ENCODE measurements around the gene SH3BGR.
A peak's percentile ranks its signal among the peaks of the same experiment; 100 is the strongest.

The SH3BGR gene

GRCh38 chr21:39499156-39499555 lies 47.4 kb downstream of the SH3BGR start:
- Histone ChIP-seq H3K36me3 (ENCODE audit: control insufficient read depth in 4 of 4, insufficient read depth in 4 of 4, low read length in 3 of 4) (no peaks in the 10 kb centered on the region), H3K27ac (ENCODE audit: insufficient read depth in 1 of 2, low read depth in 1 of 2, low read length in 2 of 2, poor library complexity in 1 of 2, severe bottlenecking in 2 of 2) (no peak overlapping the region), H3K4me1 (ENCODE audit: control extremely low read depth in 1 of 4, control insufficient read depth in 4 of 4, insufficient read depth in 4 of 4, low read length in 3 of 4) (peaks cover 0 to 10% (median 7%) of the 10 kb centered on the region in 4 experiments), H3K4me3 (ENCODE audit: control insufficient read depth in 1 of 7, extremely low read depth in 1 of 7, insufficient read depth in 4 of 7, low read depth in 2 of 7, low read length in 6 of 7) (no peak overlapping the region), H3K27me3 (replicated peaks in 2 of 5; ENCODE audit: control insufficient read depth in 4 of 5, insufficient read depth in 5 of 5, low read length in 4 of 5) (no peaks in the 10 kb centered on the region), H3K9me3 (ENCODE audit: control extremely low read depth in 1 of 5, control insufficient read depth in 4 of 5, insufficient read depth in 2 of 5, low read depth in 1 of 5, low read length in 4 of 5) (peaks cover 0 to 12% (median 4%) of the 10 kb centered on the region in 5 experiments)
- POLR2A ChIA-PET = no interaction called here
- CTCF ChIA-PET = no interaction called here
- no peak for DNase-seq
- WGBS (ENCODE audit: insufficient coverage) = 94% methylated on average over 1 of the region's 1 CpG

DNA sequence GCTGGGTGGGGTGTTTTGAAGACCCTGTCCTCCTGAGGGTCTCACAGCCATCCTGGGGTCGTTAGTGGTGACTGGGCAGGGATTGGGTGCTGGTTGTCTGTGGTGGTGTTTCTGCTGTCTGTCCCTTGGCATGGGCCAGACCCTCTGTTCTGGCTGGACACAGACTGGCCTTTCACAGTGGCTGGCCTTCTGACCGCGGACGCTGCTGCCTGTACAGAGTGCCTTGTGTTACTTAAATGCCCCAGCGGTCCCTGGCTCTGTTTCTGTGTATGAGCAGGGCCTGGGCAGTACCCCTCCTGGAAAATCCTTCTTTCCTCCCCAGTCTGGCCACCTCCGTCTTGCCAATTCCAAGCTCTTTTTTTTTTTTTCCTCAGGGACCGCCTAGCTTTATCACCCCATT lies 50.9 kb downstream of the SH3BGR start:
- H3K36me3 ChIP-seq (ENCODE audit: control insufficient read depth in 4 of 4, insufficient read depth in 4 of 4, low read length in 3 of 4) = no peaks in the 10 kb centered on the region
- ChIA-PET POLR2A (no interaction called here), CTCF (no interaction called here)
- 100% methylated on average over 6 of the region's 7 CpGs for WGBS (ENCODE audit: insufficient coverage)
- H3K4me1 ChIP-seq (ENCODE audit: control extremely low read depth in 1 of 4, control insufficient read depth in 4 of 4, insufficient read depth in 4 of 4, low read length in 3 of 4) = peaks cover 0 to 10% (median 7%) of the 10 kb centered on the region in 4 experiments
- DNase-seq = no peak
- no peaks in the 10 kb centered on the region for H3K27me3 ChIP-seq (replicated peaks in 2 of 5; ENCODE audit: control insufficient read depth in 4 of 5, insufficient read depth in 5 of 5, low read length in 4 of 5)
- peak overlapping the region in 1 of 2 experiments; percentile 47 for H3K27ac ChIP-seq (ENCODE audit: insufficient read depth in 1 of 2, low read depth in 1 of 2, low read length in 2 of 2, poor library complexity in 1 of 2, severe bottlenecking in 2 of 2)
- H3K9me3 ChIP-seq (ENCODE audit: control extremely low read depth in 1 of 5, control insufficient read depth in 4 of 5, insufficient read depth in 2 of 5, low read depth in 1 of 5, low read length in 4 of 5) = no peaks in the 10 kb centered on the region
- H3K4me3 ChIP-seq (ENCODE audit: control insufficient read depth in 1 of 7, extremely low read depth in 1 of 7, insufficient read depth in 4 of 7, low read depth in 2 of 7, low read length in 6 of 7) = no peak overlapping the region

DNA sequence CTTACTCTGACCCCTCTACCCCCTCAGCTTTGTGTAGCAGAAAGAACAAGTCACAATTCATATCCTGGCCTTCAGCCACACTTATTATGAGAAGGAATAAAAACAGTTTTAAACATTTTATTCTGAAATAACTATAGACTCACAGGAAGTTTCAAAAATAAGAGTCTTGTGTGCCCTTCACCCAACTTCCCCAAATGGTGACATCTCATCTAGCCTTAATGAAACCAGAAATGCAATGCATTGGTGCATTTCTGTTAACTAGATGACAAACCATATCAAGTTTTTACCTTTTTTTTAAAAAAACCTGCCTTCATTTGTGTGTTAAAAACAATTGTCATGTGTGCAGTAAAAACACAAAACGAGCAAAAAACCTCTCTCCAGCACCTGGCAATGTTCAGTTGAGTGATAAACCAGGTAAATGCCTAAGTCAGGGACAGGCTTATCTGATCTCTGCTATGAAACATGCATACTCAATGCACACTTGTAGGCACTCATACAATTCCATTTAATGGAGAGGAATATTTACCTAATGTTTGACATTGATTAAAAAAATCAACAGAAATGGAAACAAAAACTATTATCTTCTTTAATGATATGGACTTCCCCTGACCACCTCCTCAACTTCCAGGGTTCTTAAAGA lies 51.5 kb downstream of the SH3BGR start:
- no CpG with 5 or more reads among the region's 1 CpG for WGBS (ENCODE audit: insufficient coverage)
- H3K4me1 ChIP-seq (ENCODE audit: control extremely low read depth in 1 of 4, control insufficient read depth in 4 of 4, insufficient read depth in 4 of 4, low read length in 3 of 4) = peaks cover 0 to 10% (median 7%) of the 10 kb centered on the region in 4 experiments
- H3K9me3 ChIP-seq (ENCODE audit: control extremely low read depth in 1 of 5, control insufficient read depth in 4 of 5, insufficient read depth in 2 of 5, low read depth in 1 of 5, low read length in 4 of 5) = no peaks in the 10 kb centered on the region
- no peaks in the 10 kb centered on the region for H3K36me3 ChIP-seq (ENCODE audit: control insufficient read depth in 4 of 4, insufficient read depth in 4 of 4, low read length in 3 of 4)
- DNase-seq = peak; percentile 8 to 67 (median 51)
- ChIA-PET POLR2A (no interaction called here), CTCF (no interaction called here)
- H3K4me3 ChIP-seq (ENCODE audit: control insufficient read depth in 1 of 7, extremely low read depth in 1 of 7, insufficient read depth in 4 of 7, low read depth in 2 of 7, low read length in 6 of 7) = no peak overlapping the region
- H3K27ac ChIP-seq (ENCODE audit: insufficient read depth in 1 of 2, low read depth in 1 of 2, low read length in 2 of 2, poor library complexity in 1 of 2, severe bottlenecking in 2 of 2) = peak overlapping the region in 1 of 2 experiments; percentile 47
- H3K27me3 ChIP-seq (replicated peaks in 2 of 5; ENCODE audit: control insufficient read depth in 4 of 5, insufficient read depth in 5 of 5, low read length in 4 of 5) = no peaks in the 10 kb centered on the region

DNA sequence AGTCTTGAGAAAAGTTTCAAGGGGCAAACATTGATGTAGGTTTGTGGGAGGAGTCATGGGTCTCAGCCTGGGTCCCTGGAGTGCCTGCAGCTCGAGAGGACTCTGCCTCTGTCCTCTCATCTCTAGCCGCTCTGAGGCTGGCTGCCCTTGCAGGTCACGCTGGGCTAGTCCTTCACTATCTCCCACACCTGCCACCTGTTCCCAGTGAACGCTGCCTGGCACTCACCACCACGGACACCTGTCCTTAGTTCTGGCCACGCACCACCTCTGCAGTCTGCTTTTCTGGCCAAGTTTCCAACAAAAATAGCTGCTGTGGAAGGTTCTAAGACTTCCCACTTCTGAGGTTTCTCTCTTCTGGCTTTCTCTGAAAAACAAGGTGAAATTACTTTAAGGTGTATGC lies 52.5 kb downstream of the SH3BGR start:
- Histone ChIP-seq H3K27me3 (replicated peaks in 2 of 5; ENCODE audit: control insufficient read depth in 4 of 5, insufficient read depth in 5 of 5, low read length in 4 of 5) (no peaks in the 10 kb centered on the region), H3K9me3 (ENCODE audit: control extremely low read depth in 1 of 5, control insufficient read depth in 4 of 5, insufficient read depth in 2 of 5, low read depth in 1 of 5, low read length in 4 of 5) (no peaks in the 10 kb centered on the region), H3K4me3 (ENCODE audit: control insufficient read depth in 1 of 7, extremely low read depth in 1 of 7, insufficient read depth in 4 of 7, low read depth in 2 of 7, low read length in 6 of 7) (no peak overlapping the region), H3K27ac (ENCODE audit: insufficient read depth in 1 of 2, low read depth in 1 of 2, low read length in 2 of 2, poor library complexity in 1 of 2, severe bottlenecking in 2 of 2) (no peak overlapping the region), H3K36me3 (ENCODE audit: control insufficient read depth in 4 of 4, insufficient read depth in 4 of 4, low read length in 3 of 4) (no peaks in the 10 kb centered on the region), H3K4me1 (ENCODE audit: control extremely low read depth in 1 of 4, control insufficient read depth in 4 of 4, insufficient read depth in 4 of 4, low read length in 3 of 4) (peaks cover 0 to 10% (median 7%) of the 10 kb centered on the region in 4 experiments)
- DNase-seq = no peak
- POLR2A ChIA-PET = no interaction called here
- WGBS (ENCODE audit: insufficient coverage) = 95% methylated on average over 6 of the region's 6 CpGs
- CTCF ChIA-PET = interaction anchor here (1.1 kb wide), 1 partner anchor 11 kb away, joined by 3 read pairs; no protein-coding TSS in a partner anchor

DNA sequence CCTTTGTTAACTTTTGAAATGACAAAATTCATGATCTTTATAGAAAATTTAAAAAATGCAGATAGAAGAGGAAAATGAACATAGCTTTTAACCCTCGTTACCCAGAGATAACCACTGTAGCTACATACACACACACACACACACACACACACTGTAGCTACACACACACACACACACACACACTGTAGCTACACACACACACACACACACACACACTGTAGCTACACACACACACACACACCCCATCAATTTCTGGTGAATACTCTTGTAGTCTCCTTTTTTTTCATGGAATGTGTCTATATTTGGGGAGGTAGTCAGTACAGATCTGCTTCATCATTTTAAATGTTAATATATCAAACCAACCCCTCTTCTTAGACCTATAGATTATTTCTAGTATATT lies 58.5 kb downstream of the SH3BGR start:
- POLR2A ChIA-PET = no interaction called here
- H3K36me3 ChIP-seq (ENCODE audit: control insufficient read depth in 4 of 4, insufficient read depth in 4 of 4, low read length in 3 of 4) = no peaks in the 10 kb centered on the region
- CTCF ChIA-PET = interaction anchor here (0.6 kb wide), 1 partner anchor 205 kb away, joined by 3 read pairs; no protein-coding TSS in a partner anchor
- no peaks in the 10 kb centered on the region for H3K9me3 ChIP-seq (ENCODE audit: control extremely low read depth in 1 of 5, control insufficient read depth in 4 of 5, insufficient read depth in 2 of 5, low read depth in 1 of 5, low read length in 4 of 5)
- H3K4me1 ChIP-seq (ENCODE audit: control extremely low read depth in 1 of 4, control insufficient read depth in 4 of 4, insufficient read depth in 4 of 4, low read length in 3 of 4) = no peaks in the 10 kb centered on the region
- no peak overlapping the region for H3K27ac ChIP-seq (ENCODE audit: insufficient read depth in 1 of 2, low read depth in 1 of 2, low read length in 2 of 2, poor library complexity in 1 of 2, severe bottlenecking in 2 of 2)
- H3K4me3 ChIP-seq (ENCODE audit: control insufficient read depth in 1 of 7, extremely low read depth in 1 of 7, insufficient read depth in 4 of 7, low read depth in 2 of 7, low read length in 6 of 7) = no peak overlapping the region
- DNase-seq = no peak
- no peaks in the 10 kb centered on the region for H3K27me3 ChIP-seq (replicated peaks in 2 of 5; ENCODE audit: control insufficient read depth in 4 of 5, insufficient read depth in 5 of 5, low read length in 4 of 5)
- no CpG with 5 or more reads among the region's 1 CpG for WGBS (ENCODE audit: insufficient coverage)

- Histone ChIP-seq H3K27me3 (replicated peaks in 2 of 5; ENCODE audit: control insufficient read depth in 4 of 5, insufficient read depth in 5 of 5, low read length in 4 of 5) (no peaks in the 10 kb centered on the region), H3K36me3 (ENCODE audit: control insufficient read depth in 4 of 4, insufficient read depth in 4 of 4, low read length in 3 of 4) (no peaks in the 10 kb centered on the region), H3K9me3 (ENCODE audit: control extremely low read depth in 1 of 5, control insufficient read depth in 4 of 5, insufficient read depth in 2 of 5, low read depth in 1 of 5, low read length in 4 of 5) (no peaks in the 10 kb centered on the region), H3K4me1 (ENCODE audit: control extremely low read depth in 1 of 4, control insufficient read depth in 4 of 4, insufficient read depth in 4 of 4, low read length in 3 of 4) (no peaks in the 10 kb centered on the region), H3K4me3 (ENCODE audit: control insufficient read depth in 1 of 7, extremely low read depth in 1 of 7, insufficient read depth in 4 of 7, low read depth in 2 of 7, low read length in 6 of 7) (no peak overlapping the region), H3K27ac (ENCODE audit: insufficient read depth in 1 of 2, low read depth in 1 of 2, low read length in 2 of 2, poor library complexity in 1 of 2, severe bottlenecking in 2 of 2) (no peak overlapping the region)
- ChIA-PET POLR2A (no interaction called here), CTCF (interaction anchor here (0.9 kb wide), 1 partner anchor 204 kb away, joined by 3 read pairs; no protein-coding TSS in a partner anchor)
- 80% methylated on average over 1 of the region's 3 CpGs for WGBS (ENCODE audit: insufficient coverage)
- peak in 1 of 3 donors; percentile 2 for DNase-seq
Measured at GRCh38 chr21:39511102-39511501, 59.3 kb downstream of the SH3BGR start.

DNA sequence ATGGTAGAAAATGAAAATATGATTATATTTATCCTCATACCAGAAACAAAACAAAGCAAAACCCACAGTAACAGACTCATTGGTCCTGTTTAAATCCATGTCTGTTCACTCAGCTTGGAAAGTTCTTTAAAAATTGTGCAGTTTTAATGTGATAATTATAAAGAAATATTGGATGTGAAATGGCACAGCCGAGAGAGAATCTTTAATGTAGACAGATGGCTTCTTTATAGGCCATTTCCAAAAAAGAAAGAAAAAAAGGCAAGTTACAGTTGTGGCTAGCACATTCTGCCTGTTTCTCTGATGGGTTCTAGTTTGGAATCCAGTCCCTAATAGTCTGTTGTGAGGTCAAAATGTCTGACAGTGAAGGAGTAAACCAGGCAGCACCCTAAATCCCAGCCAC lies 62.0 kb downstream of the SH3BGR start:
- ChIA-PET POLR2A (no interaction called here), CTCF (no interaction called here)
- no peak for DNase-seq
- H3K4me1 ChIP-seq (ENCODE audit: control extremely low read depth in 1 of 4, control insufficient read depth in 4 of 4, insufficient read depth in 4 of 4, low read length in 3 of 4) = no peaks in the 10 kb centered on the region
- 89% methylated on average over 1 of the region's 1 CpG for WGBS (ENCODE audit: insufficient coverage)
- no peaks in the 10 kb centered on the region for H3K9me3 ChIP-seq (ENCODE audit: control extremely low read depth in 1 of 5, control insufficient read depth in 4 of 5, insufficient read depth in 2 of 5, low read depth in 1 of 5, low read length in 4 of 5)
- no peaks in the 10 kb centered on the region for H3K36me3 ChIP-seq (ENCODE audit: control insufficient read depth in 4 of 4, insufficient read depth in 4 of 4, low read length in 3 of 4)
- H3K27ac ChIP-seq (ENCODE audit: insufficient read depth in 1 of 2, low read depth in 1 of 2, low read length in 2 of 2, poor library complexity in 1 of 2, severe bottlenecking in 2 of 2) = no peak overlapping the region
- no peak overlapping the region for H3K4me3 ChIP-seq (ENCODE audit: control insufficient read depth in 1 of 7, extremely low read depth in 1 of 7, insufficient read depth in 4 of 7, low read depth in 2 of 7, low read length in 6 of 7)
- no peaks in the 10 kb centered on the region for H3K27me3 ChIP-seq (replicated peaks in 2 of 5; ENCODE audit: control insufficient read depth in 4 of 5, insufficient read depth in 5 of 5, low read length in 4 of 5)
